SK-N-SH (cell line): Measurements from ENCODE around the gene TSPYL1. TPM values are rescaled to one million over a fixed set of nuclear protein-coding genes. Genes with fewer than 3 reads are reported as not detected.

Experiments
- CTCF ChIA-PET: fragments of 300-600, 350-600 bp; formaldehyde crosslinking; extraction: SDS; loops from one replicate; lab custom pipeline; 2021; lab: Yijun Ruan, JAX
- POLR2A ChIA-PET: fragments of 350-600 bp; sonication (Branson Sonifier 250); formaldehyde crosslinking; extraction: SDS; loops from one replicate; lab custom pipeline; 2020; ENCODE audit warnings: antibody characterized with exemption, inconsistent platforms; lab: Yijun Ruan, JAX
- DNase-seq: peaks from one replicate; pipeline ENCODE4 v3.0.0; 2012
- H2AFZ ChIP-seq: fragments of 200-600 bp; sonication (generic); 2 replicates; pipeline ENCODE4 v1.8.1; 2016; ENCODE audit warnings: antibody characterized with exemption, mild to moderate bottlenecking, low read depth
- H3F3A ChIP-seq: fragments of 200-600 bp; sonication (generic); replicated peaks from 2 replicates; pipeline ENCODE3; 2016; ENCODE audit warnings: antibody characterized with exemption, mild to moderate bottlenecking; ENCODE audit not compliant: insufficient read depth
- H3K27ac ChIP-seq, 2 experiments: fragments of 200-500 bp in 1 of 2; fragments of 200-600 bp in 1 of 2; sonication (Bioruptor generic) in 1 of 2; sonication (generic), shearing (Covaris generic) in 1 of 2; 2 replicates each; pipeline versions ENCODE4 v1.5.1 to v1.6.1; 2014 to 2016; ENCODE audit warnings: low read depth in 2 of 2, inconsistent platforms in 1 of 2, low read length in 1 of 2, mild to moderate bottlenecking in 1 of 2, mixed read lengths in 1 of 2
- H3K27me3 ChIP-seq: fragments of 200-600 bp; sonication (generic), shearing (Covaris generic); 2 replicates; pipeline ENCODE4 v1.6.1; 2016; ENCODE audit warnings: mixed run types; ENCODE audit not compliant: insufficient read depth
- H3K36me3 ChIP-seq, 2 experiments: fragments of 200-500 bp in 1 of 2; fragments of 200-600 bp in 1 of 2; sonication (Bioruptor generic) in 1 of 2; sonication (generic) in 1 of 2; replicated peaks in 1 of 2; 2 replicates each; pipeline versions ENCODE3 to v1.5.1; 2014 to 2016; ENCODE audit warnings: low read length in 1 of 2, mild to moderate bottlenecking in 1 of 2; ENCODE audit not compliant: insufficient read depth in 2 of 2, control insufficient read depth in 1 of 2
- H3K4me1 ChIP-seq, 2 experiments: fragments of 200-500 bp in 1 of 2; fragments of 200-600 bp in 1 of 2; sonication (Bioruptor generic) in 1 of 2; sonication (generic), shearing (Covaris generic) in 1 of 2; 2 replicates each; pipeline versions ENCODE4 v1.5.1 to v1.6.1; 2014 to 2016; ENCODE audit warnings: low read depth in 1 of 2, low read length in 1 of 2, mixed run types in 1 of 2; ENCODE audit not compliant: insufficient read depth in 2 of 2, control insufficient read depth in 1 of 2
- H3K4me2 ChIP-seq: fragments of 200-600 bp; sonication (generic), shearing (Covaris generic); 2 replicates; pipeline ENCODE4 v1.6.1; 2017; ENCODE audit warnings: mixed run types
- H3K4me3 ChIP-seq, 2 experiments: fragments of 200-500 bp in 1 of 2; fragments of 200-600 bp in 1 of 2; sonication (Bioruptor generic) in 1 of 2; sonication (generic), shearing (Covaris generic) in 1 of 2; 2 replicates each; pipeline versions ENCODE4 v1.5.1 to v1.8.1; 2014 to 2016; ENCODE audit warnings: low read depth in 2 of 2, inconsistent platforms in 1 of 2, low read length in 1 of 2, mild to moderate bottlenecking in 1 of 2, mixed read lengths in 1 of 2, moderate library complexity in 1 of 2
- H3K79me2 ChIP-seq: fragments of 200-600 bp; sonication (generic); 2 replicates; pipeline ENCODE4 v1.8.1; 2017; ENCODE audit warnings: mild to moderate bottlenecking; ENCODE audit not compliant: insufficient read depth
- H3K9ac ChIP-seq: fragments of 200-600 bp; sonication (generic); 2 replicates; pipeline ENCODE4 v1.6.1; 2017; ENCODE audit warnings: mixed run types
- H3K9me2 ChIP-seq: fragments of 200-600 bp; sonication (generic); 2 replicates; pipeline ENCODE4 v1.6.1; 2017; ENCODE audit warnings: mixed run types
- H3K9me3 ChIP-seq: fragments of 200-600 bp; sonication (generic); 2 replicates; pipeline ENCODE4 v1.6.1; 2017; ENCODE audit warnings: mixed run types, mild to moderate bottlenecking, moderate library complexity
- H4K20me1 ChIP-seq: fragments of 200-600 bp; sonication (generic); 2 replicates; pipeline ENCODE4 v1.6.1; 2017; ENCODE audit warnings: mild to moderate bottlenecking, mixed run types; ENCODE audit not compliant: insufficient read depth
- EP300 ChIP-seq, 2 experiments: IDR thresholded peaks; 2 replicates each; pipeline versions ENCODE4 v1.4.0 to v1.6.1; 2012; ENCODE audit warnings: borderline replicate concordance in 1 of 2, low read depth in 1 of 2, low read length in 1 of 2
- FOSL2 ChIP-seq: IDR thresholded peaks from 2 replicates; pipeline ENCODE4 v1.4.0; 2012; ENCODE audit warnings: low read depth, mild to moderate bottlenecking, moderate library complexity, borderline replicate concordance
- FOXM1 ChIP-seq: IDR thresholded peaks from 2 replicates; pipeline ENCODE4 v1.4.0; 2012; ENCODE audit warnings: low read depth, mild to moderate bottlenecking
- GATA2 ChIP-seq: sonication (generic); formaldehyde crosslinking; IDR thresholded peaks from 2 replicates; pipeline ENCODE4 v1.5.0; 2020; ENCODE audit warnings: mild to moderate bottlenecking, missing genetic modification reagents
- JUND ChIP-seq: IDR thresholded peaks from 2 replicates; pipeline ENCODE4 v1.4.0; 2012
- MEF2A ChIP-seq: IDR thresholded peaks from 2 replicates; pipeline ENCODE4 v1.4.0; 2012; ENCODE audit warnings: low read depth, borderline replicate concordance
- NFIC ChIP-seq: IDR thresholded peaks from 2 replicates; pipeline ENCODE4 v1.4.0; 2012; ENCODE audit warnings: borderline replicate concordance
- NRF1 ChIP-seq: IDR thresholded peaks from 2 replicates; pipeline ENCODE4 v1.6.1; 2012; ENCODE audit warnings: low read depth, mild to moderate bottlenecking, low read length
- PBX3 ChIP-seq: IDR thresholded peaks from 2 replicates; pipeline ENCODE4; 2012
- SMC3 ChIP-seq: IDR thresholded peaks from 2 replicates; pipeline ENCODE4 v1.6.1; 2012; ENCODE audit warnings: low read depth, low read length, improper control_type of control experiment
- TEAD4 ChIP-seq: IDR thresholded peaks from 2 replicates; pipeline ENCODE4 v1.4.0; 2012; ENCODE audit warnings: mild to moderate bottlenecking, borderline replicate concordance; ENCODE audit not compliant: insufficient read depth
- YY1 ChIP-seq: IDR thresholded peaks from 2 replicates; pipeline ENCODE4 v1.4.0; 2012; ENCODE audit warnings: low read depth, mild to moderate bottlenecking
- WGBS: methylation state at CpG from one replicate; pipeline ENCODE4 v1.1.6; 2017; ENCODE audit warnings: low lambda C conversion rate; 5-methylcytosine and 5-hydroxymethylcytosine counted together
- polyA plus RNA-seq, 3 experiments: library from polyadenylated mRNA; depleted of rRNA; stranded (reverse); fragments of >200 nt; gene quantifications; 2 replicates each; pipeline ENCODE4 v1.2.3, GENCODE V29; 2012
- TF ChIP-seq, protein P1 (sequence below): IDR thresholded peaks from 2 replicates; pipeline ENCODE4 v1.4.0; 2012; ENCODE audit warnings: low read depth, borderline replicate concordance
- TF ChIP-seq, protein P2 (sequence below): fragments of 150-350 bp; IDR thresholded peaks from 2 replicates; pipeline ENCODE4 v1.6.1; 2016; ENCODE audit warnings: mild to moderate bottlenecking, low read depth, low read length
- TF ChIP-seq, protein P3 (sequence below): IDR thresholded peaks from 2 replicates; pipeline ENCODE4 v1.6.1; 2012; ENCODE audit warnings: mild to moderate bottlenecking, low read depth, low read length, moderate library complexity

Gene TSPYL1
- polyA plus RNA-seq, 1 of the 3 experiments (the other 2 are of a cell fraction): 27.9 TPM

- Histone ChIP-seq H3K79me2 (no peaks in the 10 kb centered on the region), H3K9ac (no peak overlapping the region), H3K9me2 (no peaks in the 10 kb centered on the region), H3K27ac (no peak overlapping the region), H3K27me3 (no peaks in the 10 kb centered on the region), H3K36me3 (no peaks in the 10 kb centered on the region), H3K4me2 (no peak overlapping the region), H2AFZ (no peak overlapping the region), H3K4me3 (no peak overlapping the region), H3K9me3 (no peaks in the 10 kb centered on the region), H3K4me1 (no peaks in the 10 kb centered on the region; a peak in 1 of 4 replicates), H4K20me1 (no peaks in the 10 kb centered on the region), H3F3A (no peaks in the 10 kb centered on the region)
- no peak for TF ChIP-seq SMC3
- no peak for TF ChIP-seq MEF2A
- TF ChIP-seq, protein P1, sequence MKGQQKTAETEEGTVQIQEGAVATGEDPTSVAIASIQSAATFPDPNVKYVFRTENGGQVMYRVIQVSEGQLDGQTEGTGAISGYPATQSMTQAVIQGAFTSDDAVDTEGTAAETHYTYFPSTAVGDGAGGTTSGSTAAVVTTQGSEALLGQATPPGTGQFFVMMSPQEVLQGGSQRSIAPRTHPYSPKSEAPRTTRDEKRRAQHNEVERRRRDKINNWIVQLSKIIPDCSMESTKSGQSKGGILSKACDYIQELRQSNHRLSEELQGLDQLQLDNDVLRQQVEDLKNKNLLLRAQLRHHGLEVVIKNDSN: no peak
- 67% methylated on average over 1 of the region's 1 CpG for WGBS
- POLR2A ChIA-PET: no interaction called here
- CTCF ChIA-PET: no interaction called here
- DNase-seq: no peak
Measured at GRCh38 chr6:116300566-116300965, 20.8 kb upstream of the TSPYL1 start.

GRCh38 chr6:116298973-116299372 lies 19.2 kb upstream of the TSPYL1 start:
- DNase-seq: no peak
- no peaks in the 10 kb centered on the region for H3F3A ChIP-seq
- H3K36me3 ChIP-seq: no peaks in the 10 kb centered on the region
- H2AFZ ChIP-seq: no peak overlapping the region
- H3K9me2 ChIP-seq: no peaks in the 10 kb centered on the region
- H3K4me3 ChIP-seq: no peak overlapping the region
- no peaks in the 10 kb centered on the region; a peak in 1 of 4 replicates for H3K4me1 ChIP-seq
- ChIA-PET CTCF (interaction anchor here (0.7 to 1.1 kb wide), 2 partner anchors 12 to 548 kb away, joined by 3 read pairs; no protein-coding TSS in a partner anchor), POLR2A (no interaction called here)
- no peaks in the 10 kb centered on the region for H3K79me2 ChIP-seq
- no peak overlapping the region for H3K9ac ChIP-seq
- H3K27ac ChIP-seq: no peak overlapping the region
- no peaks in the 10 kb centered on the region for H4K20me1 ChIP-seq
- TF ChIP-seq PBX3: no peak
- TF ChIP-seq GATA2 (CRISPR knock-in tag): no peak
- TF ChIP-seq MEF2A: no peak
- TF ChIP-seq FOXM1: no peak
- TF ChIP-seq, protein P2, sequence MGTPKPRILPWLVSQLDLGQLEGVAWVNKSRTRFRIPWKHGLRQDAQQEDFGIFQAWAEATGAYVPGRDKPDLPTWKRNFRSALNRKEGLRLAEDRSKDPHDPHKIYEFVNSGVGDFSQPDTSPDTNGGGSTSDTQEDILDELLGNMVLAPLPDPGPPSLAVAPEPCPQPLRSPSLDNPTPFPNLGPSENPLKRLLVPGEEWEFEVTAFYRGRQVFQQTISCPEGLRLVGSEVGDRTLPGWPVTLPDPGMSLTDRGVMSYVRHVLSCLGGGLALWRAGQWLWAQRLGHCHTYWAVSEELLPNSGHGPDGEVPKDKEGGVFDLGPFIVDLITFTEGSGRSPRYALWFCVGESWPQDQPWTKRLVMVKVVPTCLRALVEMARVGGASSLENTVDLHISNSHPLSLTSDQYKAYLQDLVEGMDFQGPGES: no peak
- no peak overlapping the region for H3K4me2 ChIP-seq
- H3K9me3 ChIP-seq: no peaks in the 10 kb centered on the region
- H3K27me3 ChIP-seq: no peaks in the 10 kb centered on the region

GRCh38 chr6:116298273-116298672 lies 18.5 kb upstream of the TSPYL1 start:
- Histone ChIP-seq H3F3A (no peaks in the 10 kb centered on the region), H4K20me1 (no peaks in the 10 kb centered on the region), H3K4me3 (no peak overlapping the region), H3K4me2 (no peak overlapping the region), H3K36me3 (no peaks in the 10 kb centered on the region), H3K79me2 (no peaks in the 10 kb centered on the region), H3K9me2 (no peaks in the 10 kb centered on the region), H3K9me3 (no peaks in the 10 kb centered on the region), H2AFZ (no peak overlapping the region), H3K9ac (no peak overlapping the region), H3K27ac (no peak overlapping the region), H3K4me1 (no peaks in the 10 kb centered on the region; a peak in 1 of 4 replicates), H3K27me3 (no peaks in the 10 kb centered on the region)
- ChIA-PET CTCF (interaction anchor here (0.7 to 2.8 kb wide), 2 partner anchors 10 to 549 kb away, joined by 3 to 16 read pairs; no protein-coding TSS in a partner anchor), POLR2A (no interaction called here)
- 74% methylated on average over 3 of the region's 3 CpGs for WGBS
- DNase-seq: no peak
- TF ChIP-seq JUND (no peak), NRF1 (no peak), EP300 (IDR thresholded peaks at IDR 0.05; ENCODE audit: borderline replicate concordance in 1 of 2, low read depth in 1 of 2, low read length in 1 of 2) (no peak), TEAD4 (no peak), NFIC (no peak), YY1 (no peak), FOSL2 (no peak)
- TF ChIP-seq, protein P3, sequence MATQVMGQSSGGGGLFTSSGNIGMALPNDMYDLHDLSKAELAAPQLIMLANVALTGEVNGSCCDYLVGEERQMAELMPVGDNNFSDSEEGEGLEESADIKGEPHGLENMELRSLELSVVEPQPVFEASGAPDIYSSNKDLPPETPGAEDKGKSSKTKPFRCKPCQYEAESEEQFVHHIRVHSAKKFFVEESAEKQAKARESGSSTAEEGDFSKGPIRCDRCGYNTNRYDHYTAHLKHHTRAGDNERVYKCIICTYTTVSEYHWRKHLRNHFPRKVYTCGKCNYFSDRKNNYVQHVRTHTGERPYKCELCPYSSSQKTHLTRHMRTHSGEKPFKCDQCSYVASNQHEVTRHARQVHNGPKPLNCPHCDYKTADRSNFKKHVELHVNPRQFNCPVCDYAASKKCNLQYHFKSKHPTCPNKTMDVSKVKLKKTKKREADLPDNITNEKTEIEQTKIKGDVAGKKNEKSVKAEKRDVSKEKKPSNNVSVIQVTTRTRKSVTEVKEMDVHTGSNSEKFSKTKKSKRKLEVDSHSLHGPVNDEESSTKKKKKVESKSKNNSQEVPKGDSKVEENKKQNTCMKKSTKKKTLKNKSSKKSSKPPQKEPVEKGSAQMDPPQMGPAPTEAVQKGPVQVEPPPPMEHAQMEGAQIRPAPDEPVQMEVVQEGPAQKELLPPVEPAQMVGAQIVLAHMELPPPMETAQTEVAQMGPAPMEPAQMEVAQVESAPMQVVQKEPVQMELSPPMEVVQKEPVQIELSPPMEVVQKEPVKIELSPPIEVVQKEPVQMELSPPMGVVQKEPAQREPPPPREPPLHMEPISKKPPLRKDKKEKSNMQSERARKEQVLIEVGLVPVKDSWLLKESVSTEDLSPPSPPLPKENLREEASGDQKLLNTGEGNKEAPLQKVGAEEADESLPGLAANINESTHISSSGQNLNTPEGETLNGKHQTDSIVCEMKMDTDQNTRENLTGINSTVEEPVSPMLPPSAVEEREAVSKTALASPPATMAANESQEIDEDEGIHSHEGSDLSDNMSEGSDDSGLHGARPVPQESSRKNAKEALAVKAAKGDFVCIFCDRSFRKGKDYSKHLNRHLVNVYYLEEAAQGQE: no peak
